HCT116 (cell line): ENCODE measurements around the gene TAP1. TPM values are rescaled to one million over a fixed set of nuclear protein-coding genes. Genes with fewer than 3 reads are reported as not detected.
"Not testable (repeated sequence)": the region's sequence is repeated elsewhere in the genome, so short reads cannot be mapped to it uniquely, and the experiment has no call there.

Source experiments
- ATAC-seq: fragments of 200-7000 bp; cut with Tn5 transposase; 2 replicates; pipeline ENCODE4 v1.9.1; 2020; ENCODE audit warnings: mild to moderate bottlenecking, moderate library complexity
- BruUV-seq: library from RNA; stranded (reverse); fragments of 400-500 nt; replicated peaks from 2 replicates; lab custom pipeline; 2021; lab: Mats Ljungman, UMichigan
- CTCF ChIA-PET: fragments of 300-600 bp; sonication (Branson Sonifier 250); formaldehyde crosslinking; loops from one replicate; lab custom pipeline; 2021; ENCODE audit warnings: antibody characterized with exemption; lab: Charles Lee
- POLR2A ChIA-PET: fragments of 300-600, 350-600 bp; sonication (Branson Sonifier 250); formaldehyde crosslinking; loops from one replicate; lab custom pipeline; 2021; ENCODE audit warnings: antibody characterized with exemption; lab: Charles Lee
- RAD21 ChIA-PET, 2 experiments: fragments of 300-600 bp; sonication (Branson Sonifier 250); formaldehyde crosslinking; loops; one replicate each; lab custom pipeline; 2023; ENCODE audit warnings: low total read pairs in 2 of 2; ENCODE audit not compliant: uncharacterized antibody in 2 of 2, unreplicated experiment in 2 of 2, low non-redundant PET in 1 of 2; lab: Charles Lee
- DNase-seq: peaks from one replicate; pipeline ENCODE4 v3.0.0-alpha.2; 2010; ENCODE audit warnings: low read depth, low spot score
- H2AFZ ChIP-seq: fragments of 200-600 bp; shearing (Covaris generic), sonication (generic); 2 replicates; pipeline ENCODE4 v1.6.1; 2017; ENCODE audit warnings: low read depth, mixed run types, mixed read lengths, antibody characterized with exemption, low read length; ENCODE audit not compliant: poor library complexity, severe bottlenecking
- H3K27ac ChIP-seq: 2 replicates; pipeline ENCODE4 v1.5.1; 2012; ENCODE audit warnings: low read depth, low read length
- H3K27me3 ChIP-seq: fragments of 200-600 bp; sonication (generic); 2 replicates; pipeline ENCODE4 v1.6.1; 2016; ENCODE audit warnings: mixed run types, low read length, mixed read lengths; ENCODE audit not compliant: insufficient read depth
- H3K36me3 ChIP-seq, 2 experiments: fragments of 200-500 bp in 1 of 2; fragments of 200-600 bp in 1 of 2; sonication (Bioruptor generic) in 1 of 2; sonication (generic) in 1 of 2; 2 replicates each; pipeline versions ENCODE4 v1.5.1 to v1.6.1; 2014 to 2016; ENCODE audit warnings: low read length in 2 of 2, inconsistent platforms in 1 of 2, mixed read lengths in 1 of 2, mixed run types in 1 of 2; ENCODE audit not compliant: insufficient read depth in 2 of 2, control insufficient read depth in 1 of 2
- H3K4me1 ChIP-seq, 2 experiments: fragments of 200-600 bp in 1 of 2; sonication (generic) in 1 of 2; 2 replicates each; pipeline versions ENCODE4 v1.5.1 to v1.6.1; 2012 to 2017; ENCODE audit warnings: low read length in 2 of 2, inconsistent platforms in 1 of 2, mild to moderate bottlenecking in 1 of 2, mixed read lengths in 1 of 2, mixed run types in 1 of 2, moderate library complexity in 1 of 2; ENCODE audit not compliant: insufficient read depth in 2 of 2, control insufficient read depth in 1 of 2
- H3K4me2 ChIP-seq: fragments of 200-600 bp; sonication (generic); 2 replicates; pipeline ENCODE4 v1.6.1; 2017; ENCODE audit warnings: mixed run types, low read length, mixed read lengths
- H3K4me3 ChIP-seq, 2 experiments: fragments of 200-600 bp in 1 of 2; sonication (generic) in 1 of 2; replicated peaks in 1 of 2; 2 replicates each; pipeline ENCODE4 v1.5.1; 2011 to 2016; ENCODE audit warnings: low read length in 2 of 2, control low read depth in 1 of 2, low read depth in 1 of 2, mild to moderate bottlenecking in 1 of 2, mixed read lengths in 1 of 2, mixed run types in 1 of 2
- H3K79me2 ChIP-seq: fragments of 200-600 bp; sonication (generic); 2 replicates; pipeline ENCODE4 v1.6.1; 2017; ENCODE audit warnings: mild to moderate bottlenecking, mixed run types, low read length, moderate library complexity, mixed read lengths; ENCODE audit not compliant: insufficient read depth
- H3K9ac ChIP-seq: fragments of 200-600 bp; sonication (generic); 2 replicates; pipeline ENCODE4 v1.6.1; 2016; ENCODE audit warnings: low read length, mixed read lengths
- H3K9me2 ChIP-seq: fragments of 200-600 bp; sonication (generic), shearing (Covaris generic); 2 replicates; pipeline ENCODE4 v1.6.1; 2017; ENCODE audit warnings: mixed run types, mild to moderate bottlenecking, moderate library complexity; ENCODE audit not compliant: insufficient read depth
- H3K9me3 ChIP-seq, 2 experiments: fragments of 200-500 bp in 1 of 2; fragments of 200-600 bp in 1 of 2; sonication (Bioruptor generic) in 1 of 2; sonication (generic) in 1 of 2; 2 replicates each; pipeline ENCODE4 v1.6.1; 2014 to 2017; ENCODE audit warnings: low read length in 2 of 2, mixed read lengths in 2 of 2, inconsistent platforms in 1 of 2, low read depth in 1 of 2, mild to moderate bottlenecking in 1 of 2, mixed run types in 1 of 2, moderate library complexity in 1 of 2; ENCODE audit not compliant: control insufficient read depth in 1 of 2, insufficient read depth in 1 of 2
- H4K20me1 ChIP-seq: fragments of 200-600 bp; sonication (generic), shearing (Covaris generic); 2 replicates; pipeline ENCODE4 v1.6.1; 2017; ENCODE audit warnings: mixed run types, mild to moderate bottlenecking, moderate library complexity; ENCODE audit not compliant: insufficient read depth
- EZH2phosphoT487 ChIP-seq: fragments of 200-600 bp; IDR thresholded peaks from 2 replicates; pipeline ENCODE4 v1.6.1; 2018; ENCODE audit warnings: antibody characterized with exemption, borderline replicate concordance
- FOSL1 ChIP-seq: IDR thresholded peaks from 2 replicates; pipeline ENCODE4 v1.6.1; 2012; ENCODE audit warnings: low read depth
- JUND ChIP-seq: IDR thresholded peaks from 2 replicates; pipeline ENCODE4 v1.6.1; 2012
- SIN3A ChIP-seq: IDR thresholded peaks from 2 replicates; pipeline ENCODE4 v1.6.1; 2012; ENCODE audit warnings: low read depth
- YY1 ChIP-seq: IDR thresholded peaks from 2 replicates; pipeline ENCODE4 v1.6.1; 2011; ENCODE audit warnings: low read length, low read depth, moderate library complexity, mild to moderate bottlenecking; ENCODE audit not compliant: insufficient replicate concordance; ENCODE audit errors: extremely low read depth
- ZNF274 ChIP-seq: fragments of 200-500 bp; sonication (Bioruptor generic); IDR thresholded peaks from 2 replicates; pipeline ENCODE4 v1.6.1; 2014; ENCODE audit warnings: mild to moderate bottlenecking, low read depth, low read length, inconsistent platforms
- intact Hi-C: fragments of 100-400 bp; cut with micrococcal nuclease; formaldehyde crosslinking; loops from 2 replicates; pipeline ENCODE4 v1.10.0; 2022
- total RNA-seq: library from RNA; stranded (reverse); gene quantifications from one replicate; pipeline ENCODE4 v1.2.1, GENCODE V29; 2021; ENCODE audit not compliant: unreplicated experiment
- TF ChIP-seq, protein P1 (sequence below): IDR thresholded peaks from 2 replicates; pipeline ENCODE4 v1.6.1; 2011; ENCODE audit warnings: mild to moderate bottlenecking, low read length, moderate library complexity; ENCODE audit not compliant: insufficient replicate concordance; ENCODE audit errors: extremely low read depth

Gene TAP1
- total RNA-seq, 1 experiment from 2014 or later = 32.2 TPM

GRCh38 chr6:32876603-32877002 lies 23.1 kb upstream of the TAP1 start:
- H3K27ac ChIP-seq = no peak overlapping the region
- H3K27me3 ChIP-seq = 0 out of 2 replicates have a peak, but pooled peaks cover 3% of the 10 kb centered on the region
- H3K79me2 ChIP-seq = no peaks in the 10 kb centered on the region
- ChIA-PET CTCF (interaction anchor here (1.0 to 2.1 kb wide), 4 partner anchors 8 to 108 kb away, joined by 3 to 9 read pairs (median 4); partner anchors contain the start of gene TAP2), RAD21 (no interaction called here)
- no peaks in the 10 kb centered on the region for H3K36me3 ChIP-seq
- intact Hi-C loops = no loop called here
- H3K9me2 ChIP-seq = no peaks in the 10 kb centered on the region
- H3K4me1 ChIP-seq = no peaks in the 10 kb centered on the region
- no TSS peak for BruUV-seq
- no peak overlapping the region for H3K4me2 ChIP-seq
- no peak overlapping the region for H2AFZ ChIP-seq
- no peak overlapping the region for H3K4me3 ChIP-seq
- no peaks in the 10 kb centered on the region for H3K9me3 ChIP-seq
- no peak for DNase-seq
- no peak for TF ChIP-seq EZH2phosphoT487
- TF ChIP-seq, protein P1, sequence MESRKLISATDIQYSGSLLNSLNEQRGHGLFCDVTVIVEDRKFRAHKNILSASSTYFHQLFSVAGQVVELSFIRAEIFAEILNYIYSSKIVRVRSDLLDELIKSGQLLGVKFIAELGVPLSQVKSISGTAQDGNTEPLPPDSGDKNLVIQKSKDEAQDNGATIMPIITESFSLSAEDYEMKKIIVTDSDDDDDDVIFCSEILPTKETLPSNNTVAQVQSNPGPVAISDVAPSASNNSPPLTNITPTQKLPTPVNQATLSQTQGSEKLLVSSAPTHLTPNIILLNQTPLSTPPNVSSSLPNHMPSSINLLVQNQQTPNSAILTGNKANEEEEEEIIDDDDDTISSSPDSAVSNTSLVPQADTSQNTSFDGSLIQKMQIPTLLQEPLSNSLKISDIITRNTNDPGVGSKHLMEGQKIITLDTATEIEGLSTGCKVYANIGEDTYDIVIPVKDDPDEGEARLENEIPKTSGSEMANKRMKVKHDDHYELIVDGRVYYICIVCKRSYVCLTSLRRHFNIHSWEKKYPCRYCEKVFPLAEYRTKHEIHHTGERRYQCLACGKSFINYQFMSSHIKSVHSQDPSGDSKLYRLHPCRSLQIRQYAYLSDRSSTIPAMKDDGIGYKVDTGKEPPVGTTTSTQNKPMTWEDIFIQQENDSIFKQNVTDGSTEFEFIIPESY = no peak
- TF ChIP-seq JUND = no peak
- no peak for TF ChIP-seq FOSL1
- no peak for TF ChIP-seq ZNF274
- no peak for TF ChIP-seq SIN3A
- TF ChIP-seq YY1 = no peak
- TF ChIP-seq, all 23 proteins: peak for 0
- POLR2A ChIA-PET = no interaction called here
- Histone ChIP-seq H3K9ac (no peak overlapping the region), H4K20me1 (no peaks in the 10 kb centered on the region)
- no peak for ATAC-seq

DNA sequence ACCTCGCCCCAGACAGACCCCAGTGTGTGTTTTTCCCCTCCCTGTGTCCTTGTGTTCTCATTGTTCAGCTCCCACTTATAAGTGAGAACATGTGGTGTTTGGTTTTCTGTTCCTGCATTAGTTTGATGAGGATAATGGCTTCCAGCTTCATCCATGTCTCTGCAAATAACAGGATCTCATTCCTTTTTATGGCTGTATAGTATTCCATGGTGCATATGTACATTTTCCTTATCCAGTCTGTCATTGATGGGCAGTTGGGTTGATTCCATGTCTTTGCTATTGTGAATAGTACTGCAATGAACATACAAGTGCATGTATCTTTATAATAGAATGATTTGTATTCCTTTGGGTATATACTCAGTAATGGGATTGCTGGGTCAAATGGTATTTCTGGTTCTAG lies 20.4 kb upstream of the TAP1 start:
- RAD21 ChIA-PET, H3K79me2 ChIP-seq, H3K4me3 ChIP-seq, H3K27me3 ChIP-seq, H2AFZ ChIP-seq, H4K20me1 ChIP-seq, H3K9me3 ChIP-seq, ATAC-seq, intact Hi-C loops, BruUV-seq, H3K27ac ChIP-seq, H3K4me1 ChIP-seq, H3K9me2 ChIP-seq, H3K36me3 ChIP-seq, H3K9ac ChIP-seq, CTCF ChIA-PET, DNase-seq, POLR2A ChIA-PET, H3K4me2 ChIP-seq: not testable (repeated sequence)
